NCI-H146 treated with DMSO at 0.1 percent for 48 hours (cell line): ENCODE data around the gene SKIC2.
"Not testable (repeated sequence)": the region's sequence is repeated elsewhere in the genome, so short reads cannot be mapped to it uniquely, and the experiment has no call there.

Experiments
- DNase-seq: peaks from one replicate; lab custom pipeline; 2025; ENCODE audit not compliant: unreplicated experiment; lab: John Stamatoyannopoulos, UW

Gene SKIC2

DNA sequence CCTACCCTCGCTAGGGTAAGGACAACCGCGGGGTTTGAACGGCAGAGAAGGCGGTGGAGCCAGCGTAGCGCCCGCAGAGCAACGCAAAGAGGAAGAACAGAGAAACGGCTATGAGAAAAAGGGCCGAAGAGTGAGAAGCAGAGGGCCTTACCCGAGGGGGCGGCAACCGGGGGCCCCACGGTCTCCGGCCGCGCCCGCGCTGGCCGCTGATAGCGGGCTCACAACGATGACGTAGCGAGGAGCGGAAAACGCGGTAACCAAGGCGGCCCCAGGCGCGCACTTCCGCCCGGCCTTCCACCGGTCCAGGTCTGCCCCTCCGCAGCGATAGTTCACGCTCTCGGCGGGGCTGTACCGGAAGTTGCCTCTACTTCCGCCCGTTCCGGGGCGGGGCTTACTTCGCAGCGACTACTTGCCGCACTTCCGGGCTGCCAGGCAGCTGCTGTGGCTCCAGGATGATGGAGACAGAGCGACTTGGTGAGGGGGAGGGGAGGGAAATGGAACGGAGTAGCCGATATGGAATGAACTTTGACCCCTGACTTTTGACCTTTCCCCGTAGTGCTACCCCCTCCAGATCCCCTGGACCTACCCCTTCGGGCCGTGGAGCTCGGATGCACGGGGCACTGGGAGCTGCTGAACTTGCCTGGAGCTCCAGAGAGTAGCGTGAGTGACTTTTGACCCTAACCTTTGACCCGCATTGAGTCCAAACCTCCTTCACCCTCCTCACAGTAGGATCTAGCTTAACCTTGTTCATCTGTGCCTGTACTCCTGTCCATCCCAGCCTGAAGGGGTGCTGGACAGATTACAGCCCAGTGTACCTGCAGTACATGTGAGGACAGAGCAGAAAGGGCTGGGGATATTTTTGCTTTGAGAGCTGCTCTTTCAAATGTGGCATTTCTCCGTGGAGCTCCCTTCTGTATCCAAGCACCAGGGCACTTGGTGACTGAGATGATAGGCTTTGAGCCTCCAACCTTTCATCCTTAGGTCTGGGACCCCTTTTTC lies at the start of gene SKIC2, which contains the start of gene NELFE:
SKIC2 (plus strand) TSS at position 435 of the 999 bp plus-strand sequence; CDS start at position 453, 18 bp downstream.
NELFE (minus strand) TSS at position 231 of the 999 bp plus-strand sequence. CDS start 525 bp downstream, outside the sequence.
- DNase-seq = peak; percentile 92

DNA sequence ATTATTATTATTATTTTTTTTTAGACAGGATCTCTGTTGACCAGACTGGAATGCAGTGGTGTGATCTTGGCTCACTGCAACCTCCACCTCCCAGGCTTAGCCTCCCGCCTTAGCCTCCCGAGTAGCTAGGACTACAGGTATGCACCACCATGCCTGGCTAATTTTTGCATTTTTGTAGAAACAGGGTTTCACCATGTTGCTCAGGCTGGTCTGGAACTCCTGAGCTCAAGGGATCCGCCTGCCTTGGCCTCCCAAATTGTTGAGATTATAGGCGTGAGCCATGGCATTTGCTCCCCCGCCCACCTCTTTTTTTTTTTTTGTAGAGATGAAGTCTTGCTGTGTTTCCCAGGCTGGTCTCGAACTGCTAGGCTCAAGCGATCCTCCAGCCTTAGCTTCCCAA lies 49.7 kb upstream of the SKIC2 start:
- not testable (repeated sequence) for DNase-seq

DNA sequence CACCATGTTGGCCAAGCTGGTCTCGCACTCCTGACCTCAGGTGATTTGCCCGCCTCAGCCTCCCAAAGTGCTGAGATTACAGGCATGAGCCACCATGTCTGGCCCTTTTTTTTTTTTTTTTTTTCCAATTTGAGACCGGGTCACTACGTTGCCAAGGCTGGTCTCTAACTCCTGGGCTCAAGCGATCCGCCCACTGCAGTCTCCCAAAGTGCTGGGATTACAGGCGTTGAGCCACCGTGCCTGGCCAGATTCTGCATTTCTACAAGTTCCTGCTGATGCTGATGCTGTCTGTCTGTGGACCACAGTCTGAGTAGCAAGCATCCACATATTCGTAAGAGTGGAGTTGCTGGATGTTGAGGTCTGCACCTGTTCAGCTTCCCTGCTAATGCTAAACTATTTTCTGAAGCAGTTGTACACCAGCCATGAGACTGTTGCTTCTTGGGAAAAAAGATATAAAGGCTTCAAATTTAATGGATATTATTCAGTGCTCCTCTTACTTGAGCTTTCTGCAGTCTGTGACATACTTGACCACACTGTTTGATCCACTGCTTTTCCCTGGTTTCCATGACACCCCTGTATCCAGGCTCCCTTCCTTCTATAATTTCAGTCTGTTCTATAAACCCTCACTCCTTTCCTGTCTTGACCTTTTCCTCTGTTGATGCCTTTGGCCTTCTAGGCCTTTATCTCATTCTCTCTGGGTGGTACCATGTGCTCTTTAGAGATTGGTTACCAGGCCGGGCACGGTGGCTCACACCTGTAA lies 47.0 kb upstream of the SKIC2 start:
- no peak for DNase-seq

DNA sequence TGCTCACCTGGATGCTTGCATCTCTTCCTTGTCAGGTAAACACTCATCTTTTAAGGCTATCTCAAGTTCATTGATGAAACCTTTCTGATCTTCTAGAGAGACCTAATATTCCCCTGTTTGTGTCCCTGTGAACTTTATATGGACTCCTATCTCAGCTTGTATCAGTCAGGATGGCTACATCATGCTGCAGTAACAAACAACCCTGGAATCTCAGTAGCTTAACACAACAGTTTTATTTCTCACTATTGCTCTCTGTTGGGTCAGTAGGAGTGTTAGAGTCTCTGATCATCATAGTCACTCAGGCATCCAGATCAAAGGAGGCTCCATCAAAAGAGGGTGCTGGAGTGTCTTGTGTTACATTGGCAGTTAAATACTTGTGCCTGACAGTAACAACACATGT lies 43.6 kb upstream of the SKIC2 start:
- no peak for DNase-seq

DNA sequence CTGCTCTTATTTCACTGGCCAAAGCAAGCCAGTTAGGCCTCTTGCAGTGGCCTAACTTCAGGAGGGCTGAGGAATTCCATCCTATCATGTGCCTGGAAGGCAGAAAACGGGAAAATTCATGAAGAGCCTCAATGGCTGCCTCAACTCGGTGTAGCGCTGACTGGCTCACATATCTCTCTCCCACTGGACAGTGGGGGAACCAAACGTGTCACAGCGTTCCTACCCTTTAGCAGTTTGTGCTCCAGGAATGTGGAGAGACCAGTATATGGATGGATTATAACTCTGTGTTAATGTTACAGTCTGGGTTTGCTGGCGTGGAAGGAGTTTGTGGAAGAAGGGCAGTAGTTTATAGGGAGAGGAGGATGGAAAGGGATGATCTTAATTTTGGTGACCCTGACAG lies 43.2 kb upstream of the SKIC2 start:
- DNase-seq = no peak

DNA sequence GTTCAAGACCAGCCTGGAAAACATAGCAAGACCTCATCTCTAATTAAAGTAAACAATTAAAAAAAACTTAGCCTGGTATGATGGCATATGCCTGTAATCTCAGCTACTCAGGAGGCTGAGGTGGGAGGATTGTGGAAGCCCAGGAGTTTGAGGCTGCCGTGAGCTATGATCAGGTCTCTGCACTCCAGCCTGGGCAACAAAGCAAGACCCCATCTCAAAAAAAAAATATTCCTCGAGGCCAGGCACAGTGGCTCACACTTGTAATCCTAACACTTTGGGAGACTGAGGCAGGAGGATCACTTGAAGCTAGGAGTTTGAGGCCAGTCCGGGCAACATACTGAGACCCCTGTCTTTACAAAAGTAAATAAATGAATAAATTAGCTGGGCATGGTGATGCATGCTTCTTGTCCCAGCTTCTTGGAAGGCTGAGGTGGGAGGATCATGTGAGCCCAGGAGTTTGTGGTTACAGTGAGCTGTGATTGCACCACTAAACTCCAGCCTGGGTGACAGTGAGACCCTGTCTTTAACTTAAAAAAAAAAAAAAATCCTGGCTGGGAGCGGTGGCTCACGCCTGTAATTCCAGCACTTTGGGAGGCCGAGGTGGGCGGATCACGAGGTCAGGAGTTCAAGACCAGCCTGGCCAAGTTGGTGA lies 40.8 kb upstream of the SKIC2 start:
- no peak for DNase-seq

DNA sequence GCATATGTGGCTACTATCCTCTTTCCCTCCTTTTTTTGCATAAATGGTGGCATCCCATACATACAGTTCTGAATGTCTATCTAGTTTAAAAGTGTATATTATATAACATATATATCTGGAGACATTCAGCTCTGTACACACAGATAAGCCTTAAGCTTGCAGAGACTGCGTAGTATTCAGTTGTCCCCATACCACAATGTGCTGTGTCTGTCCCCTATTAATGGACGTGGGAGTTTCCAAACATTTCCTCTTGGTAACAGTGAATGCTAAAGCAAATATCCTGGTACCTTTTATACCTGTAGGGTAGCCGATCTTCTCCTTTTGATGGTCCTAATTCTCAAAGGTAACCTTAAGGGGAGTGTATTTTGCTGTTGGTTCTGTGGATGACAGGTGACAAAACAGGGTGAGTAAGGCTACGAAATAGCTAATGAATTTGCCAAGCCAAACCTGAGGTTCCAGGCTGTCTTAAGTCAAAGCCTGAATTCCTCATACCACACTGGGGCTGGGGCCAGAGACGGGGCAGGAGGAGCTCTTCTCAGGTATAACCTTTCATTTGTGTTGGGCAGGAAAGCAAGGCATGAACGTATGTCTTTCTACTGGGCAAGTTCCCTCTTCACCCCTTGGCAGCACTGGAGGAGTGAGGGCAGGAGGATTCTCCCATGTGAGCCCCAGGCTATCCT lies 39.2 kb upstream of the SKIC2 start:
- no peak for DNase-seq

DNA sequence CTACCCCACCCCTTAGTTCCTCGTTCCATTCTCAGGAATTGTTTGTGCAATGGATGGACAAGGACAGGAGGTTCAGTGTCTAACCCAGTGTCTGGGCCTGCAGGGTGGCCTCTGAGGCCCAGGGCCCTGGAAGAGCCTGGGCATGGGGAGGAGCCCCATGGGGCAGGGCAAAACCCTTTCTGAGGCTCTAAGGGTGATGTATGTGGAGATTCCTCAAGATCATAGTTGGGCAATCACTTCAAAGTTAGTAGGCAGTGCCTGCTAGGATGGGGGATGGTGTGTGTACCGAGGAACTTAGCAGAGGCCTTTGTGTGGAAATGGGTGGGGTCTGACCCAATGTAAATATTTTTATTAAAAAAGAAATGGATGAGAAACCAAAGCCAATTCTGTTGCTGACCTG lies 38.2 kb upstream of the SKIC2 start:
- no peak for DNase-seq

DNA sequence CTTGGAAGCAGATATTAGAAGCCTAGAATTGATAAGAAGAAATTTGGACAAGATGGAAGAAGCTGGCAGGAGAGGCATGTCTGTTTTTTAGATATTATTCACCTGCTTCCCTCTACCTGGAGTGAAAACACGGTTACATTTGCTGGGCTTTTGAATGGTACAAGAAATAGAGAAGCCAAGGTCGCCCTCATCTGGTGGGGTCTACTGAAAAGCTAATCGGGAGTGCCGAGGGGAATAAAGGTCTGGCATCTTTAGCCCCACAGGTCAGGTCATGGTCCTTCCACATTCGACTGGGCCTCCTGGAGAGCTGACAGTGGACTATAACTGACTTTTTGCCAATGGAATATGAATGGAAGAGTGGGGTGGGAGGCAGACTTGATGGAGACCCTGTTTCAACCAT lies 36.0 kb upstream of the SKIC2 start:
- DNase-seq = no peak

DNA sequence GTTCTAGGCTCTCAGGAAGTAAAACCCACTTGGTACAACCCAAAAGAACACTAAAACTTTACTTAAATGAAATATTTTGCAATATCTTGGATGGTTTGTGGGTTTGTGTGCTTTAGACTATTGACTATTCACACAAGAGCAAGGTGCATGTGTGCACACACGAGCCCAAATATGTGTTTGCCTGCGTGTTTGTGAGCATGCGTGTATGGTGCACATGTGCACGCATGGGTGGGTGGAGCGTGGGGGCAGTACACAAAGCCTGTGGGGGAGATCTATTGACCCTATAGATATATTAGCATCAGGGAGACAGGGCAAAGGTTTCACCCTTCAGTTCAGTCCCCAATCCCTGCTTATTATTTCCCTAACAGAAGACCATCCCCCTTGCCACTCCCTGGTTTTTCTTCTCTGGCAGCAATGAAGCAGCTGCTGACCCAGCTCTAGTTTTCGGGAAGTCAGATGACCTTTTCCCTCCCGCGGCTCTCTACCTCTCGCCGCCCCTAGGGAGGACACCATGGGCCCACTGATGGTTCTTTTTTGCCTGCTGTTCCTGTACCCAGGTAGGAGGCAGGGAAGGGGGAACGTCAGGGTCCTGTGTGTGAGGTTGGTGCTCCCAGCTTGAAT lies 31.6 kb upstream of the SKIC2 start, which contains the start of gene C2:
C2 (plus strand) TSS at position 476 of the 621 bp plus-strand sequence; CDS start at position 512, 36 bp downstream.
- no peak for DNase-seq

DNA sequence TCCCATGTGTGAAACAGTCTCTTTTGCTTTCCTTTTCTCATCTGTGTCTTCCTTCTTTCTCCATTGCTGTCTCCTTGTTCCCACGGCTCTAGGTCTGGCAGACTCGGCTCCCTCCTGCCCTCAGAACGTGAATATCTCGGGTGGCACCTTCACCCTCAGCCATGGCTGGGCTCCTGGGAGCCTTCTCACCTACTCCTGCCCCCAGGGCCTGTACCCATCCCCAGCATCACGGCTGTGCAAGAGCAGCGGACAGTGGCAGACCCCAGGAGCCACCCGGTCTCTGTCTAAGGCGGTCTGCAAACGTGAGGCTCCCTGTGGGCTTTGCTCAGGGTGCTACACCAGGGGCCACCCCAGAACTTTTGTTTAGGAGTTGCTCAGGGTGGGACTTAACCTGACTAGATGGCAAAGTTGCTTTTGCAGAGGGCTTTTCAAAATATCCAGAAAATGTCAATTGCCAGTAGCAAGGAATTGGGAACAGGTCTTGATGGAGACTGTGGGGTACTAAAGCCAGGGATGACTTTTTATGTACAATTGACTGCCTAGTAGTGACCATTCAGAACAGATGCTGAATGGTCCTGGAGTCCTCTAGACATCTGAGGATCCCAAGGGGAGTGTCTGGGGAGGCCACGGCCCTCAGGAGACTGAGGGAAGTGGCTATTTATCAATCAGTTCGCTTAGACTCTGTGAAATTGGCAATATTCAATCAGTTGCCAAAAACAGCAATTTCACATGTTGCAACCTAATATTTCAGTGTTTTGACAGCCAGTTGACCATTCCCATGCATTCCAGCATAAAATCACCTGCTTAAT lies 30.9 kb upstream of the SKIC2 start:
- DNase-seq = no peak

DNA sequence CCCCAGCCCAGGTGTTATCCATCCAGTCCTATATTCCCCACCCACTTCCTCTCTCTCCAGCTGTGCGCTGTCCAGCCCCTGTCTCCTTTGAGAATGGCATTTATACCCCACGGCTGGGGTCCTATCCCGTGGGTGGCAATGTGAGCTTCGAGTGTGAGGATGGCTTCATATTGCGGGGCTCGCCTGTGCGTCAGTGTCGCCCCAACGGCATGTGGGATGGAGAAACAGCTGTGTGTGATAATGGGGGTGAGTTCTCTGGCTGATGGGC lies 30.4 kb upstream of the SKIC2 start:
- DNase-seq = no peak

DNA sequence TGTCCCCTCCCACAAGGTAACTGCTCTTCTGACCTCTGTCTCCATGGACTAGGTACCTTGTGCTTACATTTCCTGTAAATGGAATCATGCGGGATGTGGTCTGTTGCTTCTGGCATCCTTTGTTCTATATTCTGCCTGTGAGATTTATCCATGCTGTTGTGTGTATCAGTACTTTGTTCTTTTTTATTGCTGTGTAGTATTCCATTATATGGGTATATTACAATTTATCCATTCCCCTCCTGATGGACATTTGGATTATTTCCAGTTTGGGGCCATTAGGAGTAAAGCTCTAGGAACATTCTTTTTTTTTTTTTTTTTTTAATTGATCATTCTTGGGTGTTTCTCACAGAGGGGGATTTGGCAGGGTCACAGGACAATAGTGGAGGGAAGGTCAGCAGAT lies 28.0 kb upstream of the SKIC2 start:
- DNase-seq = no peak

DNA sequence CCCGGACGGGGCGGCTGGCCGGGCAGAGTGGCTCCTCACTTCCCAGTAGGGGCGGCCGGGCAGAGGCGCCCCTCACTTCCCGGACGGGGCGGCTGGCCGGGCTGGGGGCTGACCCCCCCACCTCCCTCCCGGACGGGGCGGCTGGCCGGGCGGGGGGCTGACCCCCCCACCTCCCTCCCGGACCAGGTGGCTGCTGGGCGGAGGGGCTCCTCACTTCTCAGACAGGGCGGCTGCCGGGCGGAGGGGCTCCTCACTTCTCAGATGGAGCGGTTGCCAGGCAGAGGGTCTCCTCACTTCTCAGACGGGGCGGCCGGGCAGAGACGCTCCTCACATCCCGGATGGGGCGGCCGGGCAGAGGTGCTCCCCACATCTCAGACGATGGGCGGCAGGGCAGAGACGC lies 26.8 kb upstream of the SKIC2 start:
- DNase-seq = not testable (repeated sequence)

DNA sequence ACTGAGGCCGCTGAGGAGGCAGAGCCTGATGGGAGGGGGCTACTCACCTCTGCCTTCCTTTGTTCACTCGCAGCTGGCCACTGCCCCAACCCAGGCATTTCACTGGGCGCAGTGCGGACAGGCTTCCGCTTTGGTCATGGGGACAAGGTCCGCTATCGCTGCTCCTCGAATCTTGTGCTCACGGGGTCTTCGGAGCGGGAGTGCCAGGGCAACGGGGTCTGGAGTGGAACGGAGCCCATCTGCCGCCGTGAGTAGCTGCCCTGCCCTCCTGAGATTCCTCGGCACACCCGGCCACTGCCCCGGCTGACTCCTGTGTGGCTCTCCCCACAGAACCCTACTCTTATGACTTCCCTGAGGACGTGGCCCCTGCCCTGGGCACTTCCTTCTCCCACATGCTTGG lies 25.4 kb upstream of the SKIC2 start:
- DNase-seq = no peak

DNA sequence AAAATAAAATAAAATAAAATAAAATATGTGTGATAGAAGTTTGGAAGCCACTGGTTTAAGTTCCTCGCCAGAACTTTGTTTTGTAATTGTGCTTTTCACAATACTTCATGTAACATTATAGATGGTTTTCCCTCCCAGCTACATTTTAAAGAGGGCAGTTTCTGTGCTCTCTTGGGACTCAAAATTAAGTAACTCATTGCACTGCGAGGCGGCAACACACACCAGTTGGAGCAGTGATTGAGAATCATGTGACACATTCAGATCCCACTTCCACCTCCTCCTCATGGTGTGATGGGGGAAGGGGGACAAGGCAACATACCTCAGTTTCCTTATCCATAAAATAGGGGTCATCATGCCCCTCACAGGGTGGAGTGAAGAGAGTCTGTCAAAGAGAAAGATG lies 24.0 kb upstream of the SKIC2 start:
- DNase-seq = no peak

DNA sequence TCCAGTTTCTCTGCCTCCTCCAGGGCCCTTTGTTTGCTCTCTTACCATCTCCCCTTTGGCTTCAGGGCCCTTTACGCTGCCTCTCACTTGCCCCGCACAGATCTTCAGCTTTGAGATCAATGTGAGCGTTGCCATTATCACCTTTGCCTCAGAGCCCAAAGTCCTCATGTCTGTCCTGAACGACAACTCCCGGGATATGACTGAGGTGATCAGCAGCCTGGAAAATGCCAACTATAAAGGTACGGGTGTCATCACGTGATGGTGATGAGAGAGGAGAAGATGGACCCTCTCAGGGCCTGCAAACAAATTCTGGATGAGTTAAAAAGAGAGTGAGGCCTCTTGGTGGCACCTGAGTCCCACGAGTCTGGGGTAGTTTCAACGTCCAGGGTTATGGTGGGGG lies 23.2 kb upstream of the SKIC2 start:
- DNase-seq = no peak

DNA sequence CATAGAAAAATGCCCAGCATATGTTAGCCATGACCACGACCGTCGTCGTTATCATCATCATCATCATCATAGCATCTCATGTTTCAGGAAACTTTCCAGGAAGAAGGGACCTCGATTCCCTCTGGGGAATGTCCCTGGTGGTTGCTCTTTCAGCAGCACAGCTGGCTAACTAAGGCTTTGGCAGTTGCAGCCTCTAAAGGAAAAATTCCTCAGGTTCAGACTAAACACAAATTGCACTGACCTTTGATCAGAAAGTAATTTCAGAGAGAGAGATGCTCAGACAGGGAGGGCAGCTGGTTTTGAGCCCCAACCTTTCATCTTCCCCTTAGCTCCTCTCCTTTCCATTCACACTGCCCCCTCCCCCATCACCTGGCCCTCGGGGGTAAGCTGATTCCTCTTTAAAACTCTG lies 18.7 kb upstream of the SKIC2 start:
- DNase-seq = no peak

DNA sequence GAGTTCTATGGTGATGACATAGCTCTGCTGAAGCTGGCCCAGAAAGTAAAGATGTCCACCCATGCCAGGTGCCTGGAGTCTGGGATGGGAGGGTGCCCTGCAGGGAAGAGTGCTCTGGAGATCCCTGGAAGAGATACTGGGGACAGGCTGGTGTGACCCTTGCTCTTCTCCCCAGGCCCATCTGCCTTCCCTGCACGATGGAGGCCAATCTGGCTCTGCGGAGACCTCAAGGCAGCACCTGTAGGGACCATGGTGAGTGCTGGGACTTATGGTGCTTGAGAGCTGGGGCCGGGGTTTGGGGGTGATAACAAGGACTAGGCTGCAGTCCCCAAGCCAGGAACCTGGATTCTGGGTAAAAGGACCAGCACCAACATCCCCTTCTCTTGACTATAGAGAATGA lies 15.2 kb upstream of the SKIC2 start:
- no peak for DNase-seq

DNA sequence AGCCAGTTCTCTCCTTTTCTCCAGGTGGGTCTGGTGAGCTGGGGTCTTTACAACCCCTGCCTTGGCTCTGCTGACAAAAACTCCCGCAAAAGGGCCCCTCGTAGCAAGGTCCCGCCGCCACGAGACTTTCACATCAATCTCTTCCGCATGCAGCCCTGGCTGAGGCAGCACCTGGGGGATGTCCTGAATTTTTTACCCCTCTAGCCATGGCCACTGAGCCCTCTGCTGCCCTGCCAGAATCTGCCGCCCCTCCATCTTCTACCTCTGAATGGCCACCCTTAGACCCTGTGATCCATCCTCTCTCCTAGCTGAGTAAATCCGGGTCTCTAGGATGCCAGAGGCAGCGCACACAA lies 13.8 kb upstream of the SKIC2 start:
- no peak for DNase-seq
